ENCODE data around the gene UNC5C. TPM values are rescaled to one million over a fixed set of nuclear protein-coding genes. Genes with fewer than 3 reads are reported as not detected.

Gene UNC5C
- total RNA-seq (2014; rRNA removed; shearing (Covaris generic)) = not detected in 2 replicates

DNA sequence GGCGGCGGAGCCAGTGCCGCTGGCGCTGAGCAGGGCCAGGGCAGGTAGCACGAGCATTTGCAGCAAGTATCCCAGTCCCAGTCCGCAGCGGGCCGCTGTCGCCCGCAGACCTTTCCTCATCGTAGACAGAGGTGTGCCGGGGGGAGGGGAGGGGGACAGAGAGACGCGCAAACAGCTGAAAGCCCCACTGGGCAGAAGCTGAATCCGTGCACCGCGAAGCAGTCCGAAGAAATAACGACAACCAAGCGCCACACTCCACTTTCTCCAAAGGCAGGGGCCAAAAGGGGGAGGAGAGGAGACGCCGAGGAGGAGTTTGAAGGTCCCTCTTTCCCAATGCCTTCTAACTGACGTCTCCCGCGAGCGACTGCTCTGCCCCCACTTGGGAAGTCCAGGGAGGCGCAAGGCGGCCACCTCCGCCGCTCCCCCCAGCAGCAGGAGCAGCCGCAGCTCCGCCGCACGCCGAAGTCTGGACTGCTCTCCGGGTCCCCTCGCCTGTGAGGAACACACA lies at the start of gene UNC5C:
Gene UNC5C (minus strand): TSS at position 236 of the 508 bp plus-strand sequence.
- no peak for DNase-seq (ENCODE audit: low spot score)

DNA sequence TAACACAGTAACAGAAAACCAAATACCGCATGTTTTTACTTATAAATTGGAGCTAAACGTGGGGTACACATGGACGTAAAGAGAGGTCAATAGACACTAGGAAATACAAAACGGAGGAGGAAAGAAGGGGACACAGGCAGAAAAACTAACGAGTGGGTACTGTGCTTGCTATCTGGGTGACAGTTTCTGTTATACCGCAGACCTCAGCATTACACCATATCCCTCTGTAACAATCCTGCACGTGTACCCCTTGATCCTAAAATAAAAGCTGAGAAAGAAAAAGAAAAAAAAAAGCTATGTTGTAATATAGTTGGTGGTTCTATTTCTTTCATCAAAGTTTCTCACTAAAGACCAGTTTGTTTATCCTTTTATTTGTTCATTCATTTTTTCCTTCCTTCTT lies 47.9 kb upstream of the UNC5C start:
- DNase-seq (ENCODE audit: low spot score) = no peak

DNA sequence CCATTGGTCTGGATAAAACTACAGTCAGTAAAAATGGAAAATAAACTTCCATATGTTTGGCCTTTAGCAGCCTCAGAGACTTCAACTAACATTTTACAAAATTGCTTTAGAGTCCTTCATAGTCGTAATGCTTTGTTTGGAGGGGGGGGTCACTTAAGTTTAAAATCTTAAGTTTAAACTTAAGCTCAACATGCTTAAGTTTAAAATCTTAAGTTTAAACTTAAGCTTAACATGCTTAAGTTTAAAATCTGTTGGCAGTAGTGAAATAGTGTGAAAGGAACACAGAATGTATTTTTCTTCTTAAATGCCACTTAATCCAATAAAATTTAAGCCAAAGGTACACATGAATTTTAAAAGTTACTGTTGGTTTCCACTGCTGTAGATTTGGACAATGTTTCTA lies 45.9 kb upstream of the UNC5C start:
- no peak for DNase-seq (ENCODE audit: low spot score)

DNA sequence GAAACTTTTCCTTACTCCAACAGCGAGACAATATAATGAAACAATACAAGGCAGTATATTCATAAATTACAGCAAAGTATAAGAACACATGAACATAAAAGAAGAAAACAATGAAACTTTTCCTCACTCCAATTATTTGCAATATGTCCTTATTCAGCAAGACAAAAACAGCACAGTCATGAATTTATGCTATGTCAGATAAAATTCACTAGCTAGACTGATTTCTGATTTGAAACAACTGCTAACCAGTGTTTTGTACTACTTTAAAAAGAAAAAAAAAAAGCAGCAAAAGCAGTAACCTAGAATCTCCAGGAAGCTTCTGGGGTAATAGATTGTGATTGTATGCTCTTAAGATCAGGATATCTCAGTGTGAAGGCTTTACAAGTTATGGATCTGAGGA lies 45.2 kb upstream of the UNC5C start:
- no peak for DNase-seq (ENCODE audit: low spot score)

DNA sequence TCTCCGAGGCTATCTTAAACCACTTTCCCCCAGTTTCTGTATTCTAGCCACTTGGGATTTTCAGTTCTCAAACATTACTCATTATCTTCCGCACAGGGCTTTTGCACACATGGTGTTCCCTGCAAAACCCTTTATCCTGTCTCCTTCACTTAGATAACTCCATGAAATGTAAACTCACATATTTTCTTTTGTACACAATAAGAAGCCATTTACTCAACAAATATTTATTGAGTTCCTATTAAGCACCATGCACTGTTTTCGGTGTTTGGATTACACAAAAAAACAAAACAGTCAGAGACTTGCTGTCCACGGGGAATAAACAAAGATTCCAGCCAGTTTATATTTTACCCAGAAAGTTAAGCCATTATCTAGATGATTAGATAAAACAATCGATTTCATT lies 42.5 kb upstream of the UNC5C start:
- DNase-seq (ENCODE audit: low spot score) = no peak

DNA sequence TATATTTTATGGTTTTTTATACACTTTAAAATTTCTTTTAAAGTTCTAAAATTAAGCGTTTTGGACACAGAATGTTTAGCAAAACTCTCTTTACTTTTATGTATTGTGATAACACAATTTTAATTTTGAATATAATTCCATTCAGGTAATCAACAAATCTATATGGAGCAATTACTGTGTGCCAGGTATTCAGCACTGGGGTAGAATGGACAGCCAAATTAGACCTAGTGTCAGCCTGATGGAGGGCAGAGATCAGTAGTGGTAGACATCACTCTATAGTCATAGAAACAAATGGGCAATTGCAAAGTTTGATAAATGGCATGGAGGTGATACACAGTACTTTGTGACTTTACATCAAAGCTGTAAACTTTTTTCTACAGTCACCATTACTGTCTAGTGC lies 41.8 kb upstream of the UNC5C start:
- no peak for DNase-seq (ENCODE audit: low spot score)

DNA sequence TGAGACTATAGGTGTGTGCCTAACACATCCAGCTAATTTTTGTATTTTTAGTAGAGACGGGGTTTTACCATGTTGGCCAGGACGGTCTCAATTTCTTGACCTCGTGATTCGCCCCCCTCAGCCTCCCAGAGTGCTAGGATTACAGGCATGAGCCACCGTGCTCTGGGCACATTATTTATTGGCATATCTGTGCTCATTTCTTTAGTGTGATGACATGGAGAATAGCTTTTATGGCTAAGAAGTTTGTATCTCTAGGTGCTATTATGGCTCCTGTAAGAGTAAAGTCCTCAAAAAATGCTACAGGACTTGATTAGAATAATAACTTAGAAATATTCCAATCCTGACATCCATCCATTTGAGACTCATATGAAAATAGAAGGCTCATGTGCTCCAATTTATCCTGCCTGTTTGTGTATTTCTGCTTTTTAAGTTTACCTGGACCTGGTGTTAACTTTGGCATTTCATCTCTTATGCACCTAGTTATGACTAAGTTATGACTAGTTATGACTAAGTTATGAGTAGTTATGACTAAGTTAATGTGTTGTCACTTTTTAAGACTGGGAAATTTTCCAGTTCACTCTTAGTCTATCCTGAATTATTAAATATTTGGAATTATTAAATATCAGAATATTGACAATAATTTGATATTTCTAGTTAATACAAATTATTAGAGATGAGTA lies 36.4 kb upstream of the UNC5C start:
- no peak for DNase-seq (ENCODE audit: low spot score)

DNA sequence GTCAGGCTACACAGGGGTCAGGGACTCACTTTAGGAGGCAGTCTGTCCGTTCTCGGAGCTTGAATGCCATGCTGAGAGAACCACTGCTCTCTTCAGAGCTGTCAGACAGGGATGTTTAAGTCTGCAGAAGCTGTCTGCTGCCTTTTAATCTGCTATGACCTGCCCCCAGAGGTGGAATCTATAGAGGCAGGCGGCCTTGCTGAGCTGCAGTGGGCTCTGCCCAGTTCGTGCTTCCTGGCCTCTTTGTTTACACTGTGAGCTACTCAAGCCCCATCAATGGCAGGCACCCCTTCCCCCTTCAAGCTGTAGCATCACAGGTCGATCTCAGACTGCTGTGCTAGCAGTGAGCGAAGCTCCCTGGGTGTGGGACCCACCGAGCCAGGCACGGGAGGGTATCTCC lies 31.5 kb upstream of the UNC5C start:
- DNase-seq (ENCODE audit: low spot score) = no peak

DNA sequence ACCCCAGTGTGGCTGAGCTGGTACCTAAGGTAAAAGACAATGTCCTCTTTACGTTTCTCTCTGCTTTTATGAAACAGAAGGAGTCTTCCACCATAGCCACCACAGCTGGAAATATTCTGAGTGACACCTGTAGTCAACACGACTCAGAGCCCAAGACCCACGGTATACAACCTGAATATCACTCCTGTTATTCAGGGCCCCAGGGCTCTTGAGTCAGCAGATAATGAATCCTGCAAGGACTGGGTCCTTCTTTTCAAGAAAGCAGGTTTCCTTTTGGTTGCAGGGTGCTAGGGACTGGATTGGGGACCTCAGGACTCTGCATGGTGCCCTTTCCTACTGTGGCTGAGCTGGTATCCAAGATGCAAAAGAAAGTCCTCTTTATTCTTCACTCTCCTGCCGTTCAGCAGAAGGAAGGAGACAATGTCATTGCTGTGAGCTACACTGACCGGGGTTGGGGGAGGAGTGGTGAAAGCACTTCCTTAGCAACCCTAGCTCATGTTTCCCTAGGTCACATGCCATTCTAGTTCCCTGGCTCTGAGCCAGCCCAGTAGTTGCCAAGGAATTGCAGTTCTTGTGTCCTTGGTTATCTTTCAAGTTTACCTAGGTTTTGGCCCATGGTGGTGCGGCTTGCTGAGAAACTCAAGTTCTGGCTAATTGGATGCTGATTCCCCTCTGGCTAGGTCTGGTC lies 23.7 kb upstream of the UNC5C start:
- peak; percentile 25 for DNase-seq (ENCODE audit: low spot score)

DNA sequence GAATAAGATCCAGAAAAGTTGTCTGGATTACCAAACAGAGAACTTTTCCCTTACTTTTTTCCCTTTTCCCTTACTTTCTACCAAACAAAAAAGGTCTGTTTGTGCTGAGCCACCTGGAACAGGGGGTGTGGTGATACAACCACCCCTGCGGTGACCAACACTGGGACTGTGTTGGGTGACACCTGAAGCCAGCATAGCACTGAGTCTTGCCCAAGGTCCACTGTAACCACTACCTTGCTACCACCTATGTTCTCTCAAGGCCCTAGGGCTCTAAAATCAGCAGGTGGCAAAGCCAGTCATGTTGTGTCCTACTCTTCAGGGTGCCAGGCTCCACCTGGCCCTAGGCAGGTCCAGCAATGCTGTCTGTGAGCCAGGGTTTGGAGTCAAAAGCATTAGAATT lies 22.8 kb upstream of the UNC5C start:
- no peak for DNase-seq (ENCODE audit: low spot score)

DNA sequence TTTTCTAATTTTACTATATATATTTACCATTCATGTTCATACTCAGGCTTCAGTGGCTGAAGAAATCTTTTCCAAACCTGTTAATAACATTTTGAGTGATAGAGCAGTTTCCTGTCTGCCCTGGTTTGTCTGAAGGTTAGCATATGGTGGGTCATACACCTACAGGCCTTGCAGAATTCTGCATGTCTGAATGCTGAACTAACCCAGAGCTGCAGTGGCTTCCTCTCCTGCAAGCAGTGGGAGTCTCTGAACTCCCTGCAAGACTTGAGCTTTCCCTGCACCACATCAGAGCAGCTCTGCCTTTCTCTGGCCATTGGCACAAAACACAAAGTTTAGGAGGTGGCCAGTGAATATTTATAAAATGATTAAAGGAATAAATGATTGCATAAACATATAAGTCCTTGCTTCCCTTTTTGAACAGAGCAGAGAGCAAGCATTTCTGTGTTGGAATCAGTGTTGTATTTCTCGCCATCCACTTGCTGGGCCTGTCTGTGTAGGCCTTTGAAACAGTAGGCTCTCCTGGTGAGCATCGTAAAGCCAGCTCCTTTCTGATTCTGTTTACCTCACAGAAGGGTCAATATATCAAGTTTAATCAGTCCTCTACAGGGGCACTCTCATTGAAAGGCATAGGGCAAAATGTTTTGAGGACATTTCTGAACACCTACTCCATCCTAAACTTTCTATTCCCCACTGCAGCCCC lies 15.0 kb upstream of the UNC5C start:
- no peak for DNase-seq (ENCODE audit: low spot score)

DNA sequence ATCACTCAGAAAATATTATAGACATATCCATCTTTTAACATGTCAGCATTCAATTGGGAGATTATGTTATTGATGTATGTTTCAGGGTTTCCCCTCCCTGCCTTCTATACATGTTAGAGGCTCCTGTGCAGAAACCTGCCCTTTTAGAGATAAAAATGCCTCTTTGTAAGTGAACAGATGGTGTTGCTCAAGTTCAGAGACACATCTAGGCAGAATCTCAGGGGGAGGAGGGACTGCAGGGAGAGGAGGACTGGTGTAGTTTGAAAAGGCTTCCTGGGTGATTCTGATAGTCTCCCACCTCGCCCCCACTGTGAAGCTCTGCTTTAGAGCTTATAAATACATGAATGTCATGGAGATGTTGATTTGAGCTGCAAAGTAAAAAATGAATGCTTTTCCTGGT lies 12.0 kb upstream of the UNC5C start:
- DNase-seq (ENCODE audit: low spot score) = no peak

DNA sequence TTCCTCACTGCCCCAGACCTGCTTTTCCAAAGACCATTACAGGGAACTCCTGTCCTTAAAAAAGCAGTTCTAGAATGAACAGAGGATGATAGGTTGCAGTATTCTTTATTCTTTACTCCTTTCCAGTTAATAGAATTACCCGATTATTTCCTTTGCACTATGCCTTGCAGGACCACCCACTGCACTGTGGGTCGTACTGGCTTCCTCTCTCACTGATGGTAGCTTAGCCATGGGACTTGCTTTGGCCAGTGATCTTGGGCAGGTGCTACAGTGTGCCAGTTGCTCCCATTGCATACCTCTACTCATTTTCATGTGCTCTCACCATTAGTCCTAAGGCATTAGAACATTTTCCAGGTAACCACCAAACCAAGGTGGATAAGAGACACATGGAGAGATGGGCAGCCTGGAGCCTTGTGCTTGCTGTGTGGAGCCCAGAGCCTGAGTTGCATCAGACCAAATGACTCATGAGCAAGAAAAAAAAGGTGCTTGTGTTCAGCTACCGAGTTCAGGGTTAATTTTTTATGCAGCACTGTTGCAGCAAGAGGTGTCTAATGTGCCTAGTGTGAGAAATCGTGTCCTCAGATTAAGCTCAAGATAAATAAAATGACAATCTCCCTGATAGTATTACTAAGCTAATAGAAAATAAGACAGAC lies 7.6 kb upstream of the UNC5C start:
- no peak for DNase-seq (ENCODE audit: low spot score)

DNA sequence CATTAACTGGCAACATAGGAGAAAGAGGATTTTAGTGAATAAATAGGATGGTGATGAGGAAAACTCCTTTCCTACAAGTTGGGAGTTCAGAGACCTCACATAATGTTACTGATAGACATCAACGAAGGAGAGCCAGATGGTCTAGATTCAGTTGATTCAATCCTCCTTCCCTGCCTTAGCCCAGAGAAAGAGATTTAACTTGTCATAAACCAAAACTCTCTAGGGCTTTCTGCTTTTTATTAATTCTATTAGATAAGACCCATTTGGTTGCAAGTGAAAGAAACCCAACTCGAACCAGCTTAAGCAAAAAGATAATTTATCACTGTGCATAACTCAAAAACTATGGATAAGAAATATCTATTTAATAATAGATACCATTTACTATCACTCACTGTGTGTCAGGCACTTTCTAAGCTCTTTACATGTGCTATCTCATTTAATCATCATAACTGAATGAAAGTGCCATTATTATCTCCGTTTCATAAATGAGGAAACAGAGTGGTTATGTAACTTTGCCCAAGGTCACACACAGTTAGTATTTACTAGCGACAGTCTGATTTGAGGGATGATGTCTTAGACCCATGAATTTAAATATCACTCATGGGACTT lies 4.3 kb upstream of the UNC5C start:
- no peak for DNase-seq (ENCODE audit: low spot score)

DNA sequence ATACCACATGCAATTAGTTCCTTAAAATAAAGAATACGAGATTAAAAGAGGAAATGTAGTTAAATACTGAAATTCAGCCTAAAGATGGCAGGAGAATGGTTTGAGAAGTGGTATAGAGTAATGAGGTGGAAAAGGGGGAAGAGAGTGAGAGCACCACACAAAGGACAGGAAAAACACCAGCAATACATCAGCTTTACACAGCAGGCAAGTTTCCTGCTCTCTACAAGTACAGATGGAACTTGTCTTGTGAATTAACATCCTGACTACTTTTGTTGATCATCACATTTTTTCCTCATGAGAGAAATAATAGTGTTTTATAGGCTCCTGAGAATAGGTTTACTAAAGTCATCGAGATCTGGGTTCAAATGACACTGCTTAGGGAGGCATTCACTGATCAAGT lies 2.9 kb upstream of the UNC5C start:
- no peak for DNase-seq (ENCODE audit: low spot score)

DNA sequence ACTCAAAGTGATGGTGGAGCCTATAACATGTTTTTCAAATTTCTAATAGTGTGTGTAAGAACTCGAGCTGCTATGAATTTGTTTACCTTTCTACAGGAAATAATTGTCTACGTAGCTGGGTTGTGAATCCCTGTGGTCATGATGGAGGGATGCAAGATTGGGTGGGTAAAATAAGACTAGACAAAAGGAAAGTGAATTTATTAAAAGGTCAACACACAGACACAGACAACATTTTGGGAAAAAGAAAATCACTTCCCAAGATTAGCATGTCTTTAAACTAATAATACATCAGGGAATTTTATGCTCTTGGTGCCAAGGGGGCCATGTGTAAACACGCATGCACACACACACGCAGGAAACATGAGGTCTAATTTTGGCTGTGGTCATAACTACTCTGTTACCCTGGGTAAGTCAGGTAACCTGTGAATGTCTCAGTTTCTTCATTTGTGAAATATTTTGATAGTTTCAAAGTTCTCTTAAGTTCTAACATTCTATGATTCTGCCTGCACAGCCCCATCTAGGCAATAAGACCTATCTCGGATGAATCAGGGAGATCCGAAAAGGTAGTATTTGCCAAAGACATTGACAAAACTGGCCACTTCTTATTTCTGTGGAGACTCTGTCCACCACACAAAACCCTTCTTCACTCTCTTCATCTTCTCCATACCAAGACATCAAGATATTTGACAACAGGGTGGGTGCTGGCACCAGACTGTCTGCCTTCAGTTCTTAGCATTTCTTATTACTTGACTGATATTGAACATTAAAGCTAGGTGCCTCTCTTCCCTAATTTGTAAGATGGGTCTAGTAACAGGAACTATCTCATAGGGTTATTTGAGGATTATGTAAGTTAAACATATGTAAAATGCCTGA lies 1.6 kb upstream of the UNC5C start:
- DNase-seq (ENCODE audit: low spot score) = no peak

DNA sequence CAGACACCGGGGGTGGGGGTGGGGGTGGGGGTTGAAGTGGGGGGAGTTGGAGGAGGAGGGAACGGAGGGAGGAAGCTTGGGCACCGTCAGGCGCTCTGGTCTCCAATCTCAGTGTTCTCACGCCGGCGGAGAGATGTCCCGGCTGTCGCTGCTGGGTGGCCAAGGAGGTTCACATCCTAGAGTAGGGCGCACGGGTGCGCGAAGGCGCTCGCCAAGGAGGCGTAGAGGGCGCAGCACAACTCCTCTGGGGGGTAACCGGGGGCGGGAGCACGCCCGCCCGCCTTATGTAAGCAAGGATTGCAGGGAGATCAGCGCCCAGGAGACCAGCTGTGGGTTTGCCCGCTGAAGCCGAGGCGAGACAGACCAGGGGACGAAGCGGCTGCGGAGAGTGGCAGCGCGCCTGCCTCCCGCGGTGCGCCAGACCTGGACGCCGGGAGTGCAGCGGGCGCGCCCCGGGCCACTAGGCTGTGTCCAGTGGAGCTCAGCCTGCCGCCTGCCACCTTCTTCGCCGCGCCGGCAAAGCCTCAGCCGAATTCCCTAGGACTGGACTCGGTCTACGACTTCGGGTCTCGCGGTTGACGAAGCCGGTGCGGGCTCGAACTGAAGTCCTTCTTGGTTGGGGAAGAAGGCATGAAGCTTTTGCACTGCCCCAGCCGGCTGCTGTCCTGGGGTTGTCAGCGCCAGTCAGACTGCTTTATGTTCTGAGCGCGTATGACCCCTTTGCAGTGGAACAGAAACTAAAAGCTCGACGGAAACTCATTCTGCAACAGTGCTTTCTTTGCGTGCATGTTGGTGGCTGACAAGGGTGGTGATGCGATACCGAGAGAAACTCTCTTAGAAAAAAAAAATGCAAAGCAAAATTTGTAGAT lies 707 bp upstream of the UNC5C start:
- no peak for DNase-seq (ENCODE audit: low spot score)

DNA sequence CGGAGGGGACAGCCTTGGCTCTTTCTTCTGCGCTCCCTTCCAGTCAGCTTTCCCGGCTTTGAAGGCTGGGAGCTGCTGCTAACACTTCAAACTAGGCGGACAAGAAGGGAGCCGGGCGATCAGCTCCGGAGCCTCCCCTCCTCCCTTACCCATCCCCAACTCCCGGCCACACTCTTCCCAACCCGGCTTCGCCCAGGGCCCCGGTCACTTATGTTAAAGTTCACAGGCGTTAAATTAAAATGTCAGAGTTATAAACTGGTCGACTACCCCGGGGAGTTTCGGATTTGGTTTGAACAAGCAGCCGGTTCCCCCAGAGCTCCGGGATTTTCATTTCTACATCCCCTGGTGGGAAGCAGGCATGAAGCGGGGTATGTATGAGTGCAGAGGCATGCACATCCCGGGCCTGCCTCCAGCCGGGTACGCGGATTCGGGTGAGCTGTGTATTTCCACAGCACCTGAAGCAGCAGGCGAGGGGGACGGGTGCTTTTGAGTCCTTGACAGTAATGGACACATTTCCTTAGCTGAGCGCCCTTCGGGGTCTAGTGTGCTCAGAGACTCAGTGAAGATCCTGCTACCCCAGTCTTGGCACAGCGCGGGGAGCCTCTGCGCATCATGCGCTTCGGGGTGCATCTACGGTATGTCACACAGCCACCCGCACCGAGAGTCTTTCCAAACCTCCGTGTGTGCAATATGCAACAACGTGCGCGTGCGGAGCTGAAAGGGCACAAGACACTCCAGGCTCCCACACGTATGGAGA lies 880 bp downstream of the UNC5C start:
- no peak for DNase-seq (ENCODE audit: low spot score)

Measured in HT-29 (cell line).